Hematopoietic multipotent progenitor cell (in vitro differentiated cells): ENCODE results near the gene LRRC57. TPM values are rescaled to one million over a fixed set of nuclear protein-coding genes. Genes with fewer than 3 reads are reported as not detected.

Experiments used
- DNase-seq, 3 donors: peaks; one replicate each; pipeline ENCODE4 v3.0.0-alpha.2; 2011 to 2015; ENCODE audit warnings: low read depth in 2 of 3, low spot score in 2 of 3
- total RNA-seq: library from RNA; depleted of rRNA; stranded (reverse); fragments of >200 nt; gene quantifications from one replicate; pipeline ENCODE4 v1.2.3, GENCODE V29; 2012

The LRRC57 gene
- total RNA-seq = 18.6 TPM

DNA sequence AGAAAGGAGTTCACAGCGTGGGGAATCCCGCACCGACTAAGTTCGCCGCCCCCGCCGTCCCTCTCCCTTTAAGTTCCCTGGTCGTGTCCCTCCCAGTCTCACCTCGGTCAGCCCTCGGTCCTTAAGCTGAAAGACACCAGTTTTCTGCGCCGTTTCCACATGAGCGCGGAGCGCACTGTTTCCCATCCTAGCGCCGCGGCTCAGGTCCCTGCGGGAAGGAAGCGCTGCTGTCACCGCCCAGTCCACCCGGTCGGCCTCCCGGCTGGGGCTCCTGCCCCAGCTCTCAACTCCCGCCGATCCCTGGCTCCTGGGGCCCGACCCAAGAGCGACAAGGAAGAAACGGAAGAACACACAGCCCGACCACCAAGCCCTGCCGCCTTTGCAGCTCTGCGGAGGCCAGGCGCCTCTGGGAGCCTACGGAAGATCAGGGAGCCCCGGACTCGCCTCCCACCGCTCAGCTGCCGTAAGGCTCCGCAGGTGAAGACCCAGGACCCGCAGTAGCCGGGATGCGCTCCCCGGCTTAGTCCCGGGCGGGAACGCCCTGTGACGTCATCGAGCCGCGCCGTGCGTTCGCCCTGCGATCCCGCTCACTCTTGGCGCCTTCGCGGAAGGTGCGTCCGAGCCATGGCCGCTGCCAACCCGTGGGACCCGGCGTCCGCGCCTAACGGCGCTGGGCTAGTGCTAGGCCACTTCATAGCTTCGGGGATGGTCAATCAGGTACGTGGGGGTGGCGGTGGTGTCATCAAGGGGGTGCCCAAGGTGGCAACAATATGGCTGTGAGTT is at the start of gene LRRC57, which contains the start of gene HAUS2:
TSS of gene LRRC57 (minus strand) at position 545 of the 783 bp plus-strand sequence. CDS start at position 186, 359 bp downstream.
TSS of gene HAUS2 (plus strand) at position 590 of the 783 bp plus-strand sequence. CDS start at position 625, 35 bp downstream.
- DNase-seq = peak; percentile 81 to 85 (median 84)

DNA sequence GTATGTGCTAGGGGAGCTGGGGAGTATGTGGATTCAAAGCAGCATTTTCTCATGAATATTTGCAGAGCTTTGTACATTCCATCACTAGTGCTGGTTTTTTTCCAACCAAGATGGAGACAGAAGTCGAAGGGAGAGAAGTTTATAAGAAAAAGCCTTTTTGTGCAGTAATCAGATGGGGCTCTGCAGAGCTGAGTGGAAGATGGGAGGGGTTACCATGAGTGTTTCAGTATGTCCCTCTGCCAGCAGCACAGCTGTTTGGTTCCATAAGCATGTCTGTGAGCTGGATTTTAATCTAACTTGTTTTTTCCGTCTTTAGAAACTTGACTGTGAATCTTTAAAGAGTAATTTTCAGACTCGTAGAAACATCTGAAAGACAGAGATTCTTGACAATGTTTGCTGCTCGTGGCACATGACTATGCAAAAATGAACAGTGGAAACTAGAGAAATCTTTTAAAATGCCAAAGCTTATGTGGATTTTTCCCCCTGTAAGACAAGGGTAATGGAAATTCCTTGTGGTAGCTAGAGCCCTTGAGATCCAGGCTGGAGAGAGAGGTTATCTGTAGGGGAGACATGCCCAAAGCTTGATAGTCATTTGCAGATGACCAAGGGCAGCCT is 47.1 kb upstream of the LRRC57 start:
- peak in 1 of 3 donors; percentile 27 for DNase-seq

DNA sequence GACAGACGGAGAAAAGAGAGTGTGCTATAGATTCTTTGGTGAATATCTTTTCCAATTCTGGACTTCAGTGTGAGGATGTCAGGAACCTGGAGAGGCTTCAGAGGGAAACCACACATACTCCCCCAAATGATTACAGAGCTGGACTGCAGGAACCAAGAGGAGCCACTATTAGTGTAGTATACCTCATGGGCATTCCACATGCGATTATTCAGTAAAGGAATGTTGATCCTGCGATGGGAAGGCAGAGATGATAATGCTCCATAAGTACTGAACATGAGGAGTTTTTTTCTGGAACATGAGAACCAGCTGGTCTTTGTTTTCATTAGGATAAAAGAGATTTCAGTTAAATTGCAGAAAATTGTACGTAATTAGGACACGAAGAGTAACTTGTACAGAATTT is 45.5 kb upstream of the LRRC57 start:
- no peak for DNase-seq

DNA sequence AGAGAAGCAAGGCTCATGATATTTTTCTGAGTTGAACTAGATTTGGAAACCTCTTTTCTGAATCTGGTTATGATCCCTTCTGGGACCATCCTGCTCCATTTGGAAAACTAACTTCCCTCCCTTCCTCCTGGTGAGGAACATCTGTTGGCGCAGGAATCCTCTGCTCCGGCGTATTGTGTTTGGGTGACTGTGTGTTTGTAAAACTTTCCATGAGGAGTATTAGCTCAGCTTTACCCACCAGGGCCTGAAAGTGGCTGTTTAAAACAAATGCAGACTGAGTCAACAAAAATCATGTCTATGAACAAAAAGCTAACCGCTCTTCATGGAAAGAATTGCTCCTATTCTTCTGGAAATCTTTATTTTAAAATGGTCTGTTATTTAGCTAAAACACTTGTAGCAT is 44.5 kb upstream of the LRRC57 start:
- no peak for DNase-seq

DNA sequence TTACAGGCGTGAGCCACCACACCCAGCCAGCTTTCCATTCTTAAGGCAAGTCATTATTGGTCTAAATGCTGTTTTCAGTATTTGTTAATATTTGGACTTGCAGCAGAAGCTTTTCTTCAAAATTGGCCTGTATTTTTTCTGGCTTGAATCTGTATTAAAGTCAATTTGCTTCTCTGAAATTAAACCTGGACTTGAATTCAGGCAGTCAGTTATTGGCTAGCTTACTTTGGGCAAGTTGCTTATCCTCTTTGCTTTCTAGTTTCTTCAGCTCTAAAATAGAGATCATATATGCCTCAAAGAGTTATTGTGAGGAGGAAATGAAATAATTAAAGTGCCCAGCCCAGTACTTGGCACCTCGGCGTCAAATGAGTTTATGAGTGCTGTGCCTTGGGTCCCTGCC is 44.1 kb upstream of the LRRC57 start:
- no peak for DNase-seq

DNA sequence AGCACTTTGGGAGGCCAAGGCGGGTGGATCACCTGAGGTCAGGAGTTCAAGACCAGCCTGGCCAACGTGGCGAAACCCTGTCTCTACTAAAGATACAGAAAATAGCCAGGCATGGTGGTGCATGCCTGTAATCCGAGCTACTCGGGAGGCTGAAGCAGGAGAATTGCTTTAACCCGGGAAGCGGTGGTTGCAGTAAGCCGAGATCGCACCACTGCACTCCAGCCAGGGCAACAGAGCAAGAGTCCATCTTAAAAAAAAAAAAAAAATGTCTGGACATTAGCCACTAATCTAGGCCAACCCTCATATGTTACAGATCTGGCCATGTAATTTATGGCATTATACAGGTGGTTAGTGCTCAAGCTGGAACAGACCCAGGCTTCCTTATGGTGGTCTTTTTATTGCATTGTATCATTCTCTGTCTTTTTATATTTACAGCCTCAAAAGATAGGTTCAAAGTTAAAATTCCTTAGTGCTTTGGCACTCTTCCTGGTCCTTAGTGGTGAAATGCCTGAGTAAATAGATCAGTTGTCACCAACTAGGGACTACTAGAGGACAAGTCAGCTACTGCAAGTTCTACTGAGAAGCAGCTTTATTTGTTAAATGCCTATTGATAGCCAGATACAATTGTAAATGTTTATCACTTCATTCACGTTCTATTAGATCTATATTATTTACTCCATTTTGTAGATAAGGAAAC is 42.8 kb upstream of the LRRC57 start:
- DNase-seq = peak in 1 of 3 donors; percentile 36

DNA sequence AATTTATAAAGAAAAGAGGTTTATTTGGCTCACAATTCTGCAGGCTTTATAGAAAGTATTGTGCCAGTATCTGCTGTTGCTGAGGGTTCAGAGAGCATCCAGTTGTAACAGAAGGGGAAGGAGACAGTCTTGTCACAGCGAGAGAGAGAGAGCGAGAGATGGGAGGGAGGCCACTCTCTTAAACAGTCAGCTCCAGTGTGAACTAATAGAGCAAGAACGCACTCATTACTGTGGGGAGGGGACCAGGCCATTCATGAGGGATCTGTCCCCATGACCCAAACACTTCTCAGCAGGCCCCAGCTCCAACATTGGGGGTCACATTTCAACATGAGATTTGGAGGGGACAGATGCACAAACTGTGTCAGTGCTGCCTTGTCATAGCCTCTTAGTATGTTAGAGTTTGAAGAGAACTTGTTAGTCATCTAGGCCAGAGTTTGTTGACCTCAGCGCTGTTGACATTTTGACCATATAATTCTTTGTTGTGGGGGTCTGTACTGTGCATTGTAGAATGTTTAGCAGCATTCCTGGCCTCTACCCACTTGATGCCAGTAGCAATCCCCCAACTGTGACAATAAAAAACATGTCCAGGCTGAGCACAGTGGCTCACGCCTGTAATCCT is 42.1 kb upstream of the LRRC57 start:
- DNase-seq = no peak

DNA sequence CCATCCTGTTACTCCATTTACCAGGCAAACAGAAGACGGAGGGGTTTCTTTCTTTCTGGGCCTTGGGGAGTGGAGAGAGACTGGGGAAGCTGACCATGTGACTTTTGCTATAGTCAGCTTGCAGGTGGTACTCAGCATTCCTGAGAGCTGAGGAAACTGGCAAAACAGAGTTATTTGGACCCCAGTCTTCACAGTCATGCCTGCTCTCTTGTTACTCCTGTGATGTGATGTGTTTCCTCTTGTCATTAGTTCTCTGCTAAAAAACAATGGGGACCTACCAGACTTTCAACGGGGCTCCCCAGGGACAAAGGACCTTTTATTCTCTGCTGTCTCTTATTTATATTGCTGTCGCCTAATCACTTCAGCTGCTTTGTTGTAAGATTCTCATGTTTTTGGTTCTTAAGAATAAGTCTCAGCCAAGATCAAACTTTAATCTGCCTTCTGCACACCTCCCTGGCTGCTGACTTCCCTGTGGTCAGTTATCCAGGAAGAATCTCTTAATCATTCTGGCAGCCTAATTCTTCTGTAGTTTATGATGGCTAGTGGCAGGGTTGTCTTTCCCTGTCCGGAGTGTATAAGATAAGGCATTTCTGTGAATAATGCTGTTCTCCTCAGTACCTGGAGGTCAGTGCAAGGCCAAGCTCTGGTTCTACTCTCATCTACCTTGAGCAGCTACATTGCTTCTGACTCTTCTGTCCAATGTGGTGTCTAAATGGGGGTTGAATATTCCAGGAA is 35.6 kb upstream of the LRRC57 start:
- DNase-seq = no peak

DNA sequence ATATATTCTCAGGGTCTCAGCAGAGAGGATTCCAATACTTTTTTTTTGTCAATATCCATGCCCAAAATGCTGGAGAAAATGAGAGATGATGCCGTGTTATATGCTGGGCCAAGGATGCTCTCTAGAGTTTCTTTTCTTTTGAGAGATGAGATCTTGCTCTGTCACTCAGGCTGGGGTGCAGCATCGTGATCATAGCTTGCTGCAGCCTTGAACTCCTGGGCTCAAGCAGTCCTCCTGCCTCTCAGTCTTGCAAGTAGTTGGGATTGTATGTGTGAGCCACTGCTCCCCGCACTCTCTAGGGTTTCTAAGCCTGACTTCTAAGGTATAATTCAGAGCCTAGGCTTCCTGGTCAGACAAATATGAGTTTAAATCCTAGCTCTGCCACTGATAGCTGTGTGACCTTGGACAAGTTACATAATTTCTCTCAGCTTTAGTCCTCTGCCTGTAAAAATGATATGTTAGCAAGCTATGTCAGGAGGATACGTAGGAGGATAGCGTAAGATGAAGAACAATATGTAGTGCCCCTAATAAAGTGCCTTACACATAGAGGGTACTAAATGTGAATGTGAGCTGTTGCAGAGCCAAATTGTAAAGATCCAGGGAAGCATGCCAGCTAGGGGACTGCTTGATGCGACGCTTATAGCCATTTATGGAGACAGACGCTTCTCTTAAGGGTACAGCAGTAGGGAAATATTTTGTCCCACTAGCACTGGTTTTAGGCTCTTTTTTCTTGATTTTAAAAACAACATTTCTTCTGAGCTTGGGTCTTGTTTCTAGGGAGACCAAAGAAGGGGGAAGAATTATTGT is 34.2 kb upstream of the LRRC57 start:
- no peak for DNase-seq

DNA sequence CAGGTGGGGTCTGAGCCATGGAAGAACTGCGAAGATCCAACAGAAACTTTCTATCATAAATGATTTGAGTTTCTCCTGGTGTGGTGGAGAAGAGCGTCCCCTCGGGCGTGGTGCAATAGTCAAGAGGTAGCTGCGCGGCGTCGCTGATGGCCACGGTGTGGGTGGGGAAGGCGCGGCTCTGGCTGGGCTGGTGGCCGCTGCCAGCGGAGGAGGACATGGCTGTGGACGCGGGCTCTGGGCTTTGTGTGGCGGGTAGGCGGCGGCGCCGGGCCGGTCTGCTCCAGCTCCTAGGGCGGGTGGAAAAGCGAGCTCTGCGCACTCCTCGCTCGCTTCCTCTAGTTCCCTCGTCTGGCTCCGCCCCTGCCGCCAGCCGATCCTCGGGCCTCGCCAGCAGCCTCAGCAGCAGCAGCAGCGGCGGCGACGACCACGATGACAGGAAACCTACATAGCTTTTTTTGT is 32.7 kb upstream of the LRRC57 start:
- DNase-seq = peak; percentile 44 to 87 (median 79)

DNA sequence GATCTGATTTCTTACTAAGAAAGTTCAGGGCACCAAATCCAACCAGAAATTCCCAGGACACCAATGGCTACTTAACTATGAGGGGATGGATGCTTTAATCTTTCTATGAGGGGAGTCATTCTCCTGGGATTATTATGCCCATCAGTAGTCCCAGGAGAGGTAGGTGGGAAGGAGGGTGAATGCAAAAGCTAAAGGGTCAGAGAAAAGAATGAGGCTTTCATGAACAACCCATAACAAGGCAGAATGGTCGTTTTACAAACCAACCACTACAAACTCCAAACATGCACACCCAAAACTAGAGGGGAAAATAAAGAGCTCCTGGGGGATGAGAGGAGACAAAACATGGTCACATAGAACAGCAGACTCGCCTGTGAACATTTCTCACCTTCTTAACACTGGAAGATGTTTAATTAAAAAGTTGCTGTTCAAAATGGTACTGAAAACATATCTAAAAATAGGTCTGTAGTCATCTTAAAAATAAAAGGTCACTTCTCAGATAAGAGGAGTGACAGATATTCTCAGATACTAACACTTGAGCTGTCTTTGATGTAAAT is 30.5 kb upstream of the LRRC57 start:
- DNase-seq = no peak

DNA sequence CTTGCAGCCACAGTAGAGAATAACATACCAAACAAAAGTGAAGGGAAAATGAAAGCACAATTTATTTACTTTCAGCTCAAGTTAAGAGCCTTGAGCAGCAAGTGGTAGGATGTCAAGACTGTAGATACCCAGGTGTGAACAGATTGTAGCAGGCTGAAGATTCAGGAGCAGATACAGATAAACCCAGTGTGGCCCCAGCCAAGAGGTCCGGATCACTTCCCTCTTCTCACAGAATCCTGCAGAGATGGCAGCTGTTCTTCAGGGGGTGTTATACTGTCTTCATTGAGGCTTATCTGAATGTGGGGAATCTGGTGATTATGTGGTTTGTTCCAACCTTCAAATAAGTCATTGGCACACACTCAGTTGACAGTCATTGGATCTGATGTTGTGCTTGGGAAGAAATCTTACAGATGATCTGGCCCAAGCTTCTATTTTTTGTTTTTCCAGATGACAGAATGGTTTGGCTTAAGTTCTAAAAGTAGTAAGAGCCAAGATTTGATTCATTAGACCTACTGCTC is 29.0 kb upstream of the LRRC57 start:
- DNase-seq = no peak

DNA sequence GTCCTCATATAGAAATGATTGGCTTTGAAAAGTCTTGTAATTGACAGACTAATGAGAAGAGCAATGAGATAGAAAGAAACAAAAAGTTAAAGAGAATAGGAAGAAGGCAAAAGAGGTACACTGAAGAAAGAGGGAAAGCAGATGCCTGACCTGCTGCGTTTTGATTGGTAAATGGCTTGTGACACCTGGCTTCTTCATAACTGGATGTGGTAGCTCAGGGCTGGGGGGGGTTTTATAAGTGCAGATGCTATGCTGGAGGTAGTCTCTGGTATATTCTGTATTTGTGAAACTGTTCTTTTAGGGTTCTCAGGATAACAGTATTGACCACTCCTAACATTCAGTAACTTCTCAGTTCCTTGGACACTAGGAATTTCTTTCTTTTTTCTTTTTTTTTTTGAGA is 28.2 kb upstream of the LRRC57 start:
- no peak for DNase-seq

DNA sequence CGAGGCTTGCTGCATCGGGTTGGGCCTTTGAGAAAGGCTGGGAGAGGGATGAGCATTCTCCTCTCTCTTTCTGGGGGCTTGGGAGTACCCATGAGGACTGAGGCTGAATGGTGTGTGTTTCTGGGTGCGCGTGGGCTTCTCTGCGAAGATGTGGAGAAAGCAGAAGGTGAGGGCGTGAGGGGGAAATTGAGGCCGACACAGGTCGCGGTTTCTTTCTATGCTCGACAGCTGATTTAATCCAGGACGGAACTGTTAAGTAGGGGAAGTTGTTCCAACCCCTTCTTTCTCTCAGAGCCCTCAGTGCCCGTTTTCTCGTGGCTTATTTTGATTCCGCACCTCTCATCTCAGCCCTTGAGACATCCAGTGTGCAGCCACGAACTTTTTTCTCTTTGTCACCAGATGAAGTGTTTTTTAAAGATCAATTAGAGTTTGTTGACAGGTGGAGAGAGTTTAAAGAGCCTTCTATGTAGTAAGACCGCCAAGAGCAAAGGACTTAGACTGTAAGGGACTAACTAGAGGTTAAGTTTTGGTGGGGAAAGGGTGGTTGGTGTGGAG is 27.5 kb upstream of the LRRC57 start:
- DNase-seq = no peak

DNA sequence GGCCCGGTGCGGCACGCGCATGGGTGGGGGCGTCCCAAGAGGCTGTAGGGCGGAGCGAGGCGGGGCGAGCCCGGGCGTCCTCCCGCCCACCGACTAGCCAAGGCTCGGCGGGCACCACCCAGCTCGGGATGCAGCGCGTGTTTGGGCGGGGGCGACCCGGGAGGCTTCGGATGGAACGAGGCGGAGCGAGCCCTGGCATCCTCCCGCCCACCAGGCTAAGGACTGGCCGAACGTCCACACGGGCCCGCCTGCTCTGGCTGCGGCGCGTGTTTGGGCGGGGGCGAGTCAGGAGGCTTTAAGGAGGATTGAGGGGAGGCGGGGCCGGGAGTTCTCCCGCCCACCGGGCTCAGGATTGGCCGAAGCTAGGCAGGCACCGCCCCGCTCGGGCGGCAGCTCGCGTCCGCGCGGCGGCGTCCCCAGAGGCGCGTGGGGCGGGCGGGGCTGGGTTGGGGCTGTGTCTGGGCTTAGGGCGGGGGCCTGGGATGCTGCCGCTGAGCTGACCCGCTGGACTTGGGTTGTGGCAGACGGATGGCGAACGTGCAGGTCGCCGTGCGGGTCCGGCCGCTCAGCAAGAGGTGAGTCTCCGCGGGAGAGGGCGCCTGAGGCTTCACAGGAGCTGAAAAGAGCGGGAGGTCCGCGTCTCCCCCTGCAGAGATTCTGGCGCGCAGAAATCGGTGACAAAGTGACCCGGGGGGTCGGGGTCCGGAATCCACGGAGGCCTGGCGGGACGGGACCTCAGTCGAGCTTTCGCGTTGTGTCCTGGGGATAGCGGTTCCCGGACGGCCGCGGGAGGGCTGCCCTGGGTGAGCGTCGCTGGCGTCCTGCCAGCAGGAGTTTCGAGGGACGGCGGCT is 26.8 kb upstream of the LRRC57 start, which contains the start of gene STARD9:
TSS of gene STARD9 (plus strand) at position 419 of the 852 bp plus-strand sequence. CDS start at position 529, 110 bp downstream.
- DNase-seq = peak; percentile 86 to 98 (median 97)

DNA sequence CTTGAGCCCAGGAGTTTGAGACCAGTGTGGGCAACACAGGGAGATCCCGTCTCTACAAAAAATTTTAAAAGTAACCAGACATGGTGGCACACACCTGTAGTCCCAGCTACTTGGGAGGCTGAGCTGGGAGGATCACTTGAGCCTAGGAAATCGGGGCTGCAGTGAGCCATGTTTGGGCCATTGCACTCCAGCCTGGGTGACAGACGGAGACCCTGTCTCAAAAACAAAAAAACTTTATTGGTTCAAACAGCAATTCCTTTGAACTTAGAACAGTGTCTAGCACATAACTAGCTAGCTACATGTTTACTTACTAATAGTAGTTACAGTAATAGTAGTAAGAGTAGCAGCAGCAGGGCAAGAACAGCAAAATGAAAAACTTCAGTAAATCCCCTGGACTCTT is 10.1 kb upstream of the LRRC57 start:
- DNase-seq = no peak

DNA sequence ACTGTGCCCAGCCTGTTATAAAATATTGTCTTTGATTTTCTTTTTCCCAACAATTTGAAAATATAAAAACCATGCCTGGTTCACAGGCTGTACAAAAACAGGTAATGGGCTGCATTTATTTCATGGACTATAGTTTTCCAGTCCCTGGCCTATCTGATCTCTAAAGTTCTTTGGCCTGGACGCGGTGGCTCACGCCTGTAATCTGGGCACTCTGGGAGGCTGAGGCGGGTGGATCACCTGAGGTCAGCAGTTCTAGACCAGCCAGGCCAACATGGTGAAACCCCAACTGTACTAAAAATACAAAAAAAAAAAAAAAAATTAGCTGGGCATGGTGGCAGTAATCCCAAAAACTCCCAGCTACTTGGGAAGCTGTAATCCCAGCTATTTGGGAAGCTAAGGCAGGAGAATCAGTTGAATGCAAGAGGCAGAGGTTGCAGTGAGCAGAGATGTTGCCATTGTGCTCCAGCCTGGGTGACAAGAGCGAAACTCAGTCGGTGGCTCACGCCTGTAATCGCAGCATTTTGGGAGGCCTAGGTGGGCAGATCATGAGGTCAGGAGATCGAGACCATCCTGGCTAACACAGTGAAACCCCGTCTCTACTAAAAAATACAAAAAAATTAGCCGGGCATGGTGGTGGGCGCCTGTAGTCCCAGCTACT is 8.1 kb upstream of the LRRC57 start:
- DNase-seq = peak in 1 of 3 donors; percentile 39
